NT2/D1 (cell line): ENCODE data around the gene CHN2.

Experiments
- SUZ12 ChIP-seq: IDR thresholded peaks from 2 replicates; pipeline ENCODE4 v1.6.1; 2011; ENCODE audit not compliant: insufficient read length, insufficient read depth; ENCODE audit errors: extremely low read depth
- YY1 ChIP-seq: IDR thresholded peaks from 2 replicates; pipeline ENCODE4 v1.6.1; 2011; ENCODE audit not compliant: insufficient read length, insufficient read depth
- ZNF274 ChIP-seq: IDR thresholded peaks from 2 replicates; pipeline ENCODE4 v1.6.1; 2011; ENCODE audit warnings: mild to moderate bottlenecking, low read depth, low read length

DNA sequence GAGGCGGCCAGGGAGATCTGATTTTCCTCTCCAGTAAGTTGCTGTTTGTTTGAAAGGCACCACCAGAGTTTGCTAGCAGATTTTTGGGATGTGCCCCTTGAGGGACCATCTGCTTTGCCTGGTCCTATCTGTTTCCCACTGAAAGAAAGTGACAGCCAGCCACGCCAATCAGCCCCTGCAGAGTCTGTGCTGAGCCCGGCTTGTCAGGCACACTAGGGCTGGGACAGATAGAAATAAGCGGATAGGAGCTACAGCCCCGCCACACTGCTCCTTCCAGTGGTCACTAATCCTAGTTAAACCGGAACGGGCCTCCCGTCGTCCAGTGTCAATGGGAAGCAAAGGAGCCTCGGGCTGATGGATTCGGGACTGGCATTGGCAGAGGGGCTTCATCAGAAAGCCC, 207.2 kb downstream of the CHN2 start:
- TF ChIP-seq ZNF274 (no peak), YY1 (no peak), SUZ12 (no peak)
